Daoy (cell line): ENCODE measurements around the gene SLC10A7. TPM values are rescaled to one million over a fixed set of nuclear protein-coding genes. Genes with fewer than 3 reads are reported as not detected.

ENCODE experiments used
- DNase-seq: peaks from one replicate; pipeline ENCODE4 v3.0.0-alpha.2; 2015; ENCODE audit warnings: low read depth
- total RNA-seq: library from RNA; depleted of rRNA; stranded (reverse); fragments of >200 nt; shearing (Covaris generic); gene quantifications from 2 replicates; pipeline ENCODE4 v1.2.3, GENCODE V29; 2014; rRNA removed

Gene SLC10A7
- total RNA-seq, 1 experiment from 2014 or later: 5.6 TPM

- no peak for DNase-seq
Observed at GRCh38 chr4:146211440-146211839, 310.3 kb downstream of the SLC10A7 start.

DNA sequence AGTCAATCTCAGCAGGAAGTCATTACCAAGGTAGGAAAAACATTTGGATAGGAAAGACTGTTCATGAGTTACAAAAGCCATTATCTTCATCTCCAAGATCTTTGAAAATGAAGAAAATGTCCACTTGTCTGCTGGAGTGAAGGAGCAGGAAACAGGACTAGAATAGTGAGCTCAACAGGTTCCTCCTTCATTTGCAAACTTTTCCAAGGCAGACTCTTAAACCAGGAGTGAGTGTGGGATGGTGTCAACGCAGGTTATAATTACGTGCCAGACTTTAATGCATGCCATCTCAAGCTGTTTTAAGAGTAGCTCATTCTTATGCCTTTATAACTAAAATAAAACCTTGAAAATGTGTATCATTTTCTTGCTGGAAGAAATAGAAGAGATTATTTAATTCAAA is 310.9 kb downstream of the SLC10A7 start:
- DNase-seq: no peak

DNA sequence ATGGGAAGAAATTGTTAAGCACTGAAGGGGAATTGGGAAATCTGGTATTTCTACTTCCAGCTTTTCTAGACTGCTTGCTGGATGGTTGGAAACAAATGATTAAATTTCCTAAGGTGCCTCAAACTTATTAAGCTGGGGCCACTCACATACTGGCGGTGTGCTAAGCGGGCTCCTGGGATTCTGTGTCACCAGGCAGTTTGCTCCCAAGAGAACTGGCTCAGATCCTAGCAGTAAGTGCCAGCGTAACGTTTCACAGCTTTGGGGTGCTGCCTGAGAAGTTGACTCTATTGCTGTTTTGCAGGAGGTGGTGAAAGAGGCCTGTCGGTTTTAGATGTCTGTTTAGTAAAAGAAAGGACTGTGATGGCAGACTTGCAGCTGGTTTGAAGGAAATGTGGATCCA is 314.3 kb downstream of the SLC10A7 start:
- no peak for DNase-seq

Other genes with a start within 250 kb of the SLC10A7 start
- 0.03 TPM in 1 of 2 replicates, not detected in the other for gene POU4F2, start 117.0 kb upstream of the SLC10A7 start, total RNA-seq